Lower leg skin (tissue), 3 donors: ENCODE results near the gene SPEF1.

Experiments used
- POLR2A ChIP-seq, 2 donors: fragments of 450-650 bp; IDR thresholded peaks; one replicate each; pipeline ENCODE4 v1.6.1; 2016 to 2017; ENCODE audit warnings: antibody characterized with exemption in 2 of 2, mild to moderate bottlenecking in 1 of 2, moderate library complexity in 1 of 2
- TF ChIP-seq, protein P1 (sequence below), 3 donors: fragments of 450-650 bp; IDR thresholded peaks; one replicate each; pipeline ENCODE4 v1.5.1; 2016; ENCODE audit warnings: antibody characterized with exemption in 3 of 3, mild to moderate bottlenecking in 3 of 3, moderate library complexity in 2 of 3

GRCh38 chr20:3818155-3819151 is 37.2 kb upstream of the SPEF1 start:
- TF ChIP-seq, protein P1, sequence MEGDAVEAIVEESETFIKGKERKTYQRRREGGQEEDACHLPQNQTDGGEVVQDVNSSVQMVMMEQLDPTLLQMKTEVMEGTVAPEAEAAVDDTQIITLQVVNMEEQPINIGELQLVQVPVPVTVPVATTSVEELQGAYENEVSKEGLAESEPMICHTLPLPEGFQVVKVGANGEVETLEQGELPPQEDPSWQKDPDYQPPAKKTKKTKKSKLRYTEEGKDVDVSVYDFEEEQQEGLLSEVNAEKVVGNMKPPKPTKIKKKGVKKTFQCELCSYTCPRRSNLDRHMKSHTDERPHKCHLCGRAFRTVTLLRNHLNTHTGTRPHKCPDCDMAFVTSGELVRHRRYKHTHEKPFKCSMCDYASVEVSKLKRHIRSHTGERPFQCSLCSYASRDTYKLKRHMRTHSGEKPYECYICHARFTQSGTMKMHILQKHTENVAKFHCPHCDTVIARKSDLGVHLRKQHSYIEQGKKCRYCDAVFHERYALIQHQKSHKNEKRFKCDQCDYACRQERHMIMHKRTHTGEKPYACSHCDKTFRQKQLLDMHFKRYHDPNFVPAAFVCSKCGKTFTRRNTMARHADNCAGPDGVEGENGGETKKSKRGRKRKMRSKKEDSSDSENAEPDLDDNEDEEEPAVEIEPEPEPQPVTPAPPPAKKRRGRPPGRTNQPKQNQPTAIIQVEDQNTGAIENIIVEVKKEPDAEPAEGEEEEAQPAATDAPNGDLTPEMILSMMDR (IDR thresholded peaks at IDR 0.05), result peak in 1 of 3 donors; percentile 75
- no peak for TF ChIP-seq POLR2A (IDR thresholded peaks at IDR 0.05)
